OCI-LY3 (cell line): ENCODE results near the gene SLC25A48.

Experiments used
- EZH2phosphoT487 ChIP-seq: fragments of 200-600 bp; shearing (Covaris generic); IDR thresholded peaks from 2 replicates; pipeline ENCODE4 v1.6.1; 2018; ENCODE audit warnings: antibody characterized with exemption, mixed run types, low read depth
- TF ChIP-seq, protein P1 (sequence below): fragments of 200-600, 300-600 bp; sonication (generic); IDR thresholded peaks from 2 replicates; pipeline ENCODE4 v1.5.1; 2014; ENCODE audit warnings: antibody characterized with exemption, low read length, low read depth

DNA sequence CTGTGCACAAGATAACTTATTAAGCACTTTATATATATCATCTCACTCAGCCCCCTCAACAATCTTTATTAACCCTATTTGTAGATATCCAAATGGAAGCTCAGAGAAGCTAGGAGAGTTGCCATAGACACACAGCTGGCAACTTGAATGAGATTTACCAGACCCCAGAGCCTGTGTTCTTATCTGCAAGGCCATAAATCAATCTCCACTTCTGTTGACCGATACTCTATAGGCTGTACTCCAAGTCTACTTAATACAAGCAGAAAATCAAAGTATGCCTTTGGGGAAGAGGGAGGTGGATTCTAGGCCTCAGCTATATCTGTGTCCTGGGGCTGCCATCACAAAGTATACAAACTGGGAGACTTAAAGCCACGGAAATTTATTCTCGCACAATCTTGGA, 67.2 kb downstream of the SLC25A48 start:
- TF ChIP-seq, protein P1, sequence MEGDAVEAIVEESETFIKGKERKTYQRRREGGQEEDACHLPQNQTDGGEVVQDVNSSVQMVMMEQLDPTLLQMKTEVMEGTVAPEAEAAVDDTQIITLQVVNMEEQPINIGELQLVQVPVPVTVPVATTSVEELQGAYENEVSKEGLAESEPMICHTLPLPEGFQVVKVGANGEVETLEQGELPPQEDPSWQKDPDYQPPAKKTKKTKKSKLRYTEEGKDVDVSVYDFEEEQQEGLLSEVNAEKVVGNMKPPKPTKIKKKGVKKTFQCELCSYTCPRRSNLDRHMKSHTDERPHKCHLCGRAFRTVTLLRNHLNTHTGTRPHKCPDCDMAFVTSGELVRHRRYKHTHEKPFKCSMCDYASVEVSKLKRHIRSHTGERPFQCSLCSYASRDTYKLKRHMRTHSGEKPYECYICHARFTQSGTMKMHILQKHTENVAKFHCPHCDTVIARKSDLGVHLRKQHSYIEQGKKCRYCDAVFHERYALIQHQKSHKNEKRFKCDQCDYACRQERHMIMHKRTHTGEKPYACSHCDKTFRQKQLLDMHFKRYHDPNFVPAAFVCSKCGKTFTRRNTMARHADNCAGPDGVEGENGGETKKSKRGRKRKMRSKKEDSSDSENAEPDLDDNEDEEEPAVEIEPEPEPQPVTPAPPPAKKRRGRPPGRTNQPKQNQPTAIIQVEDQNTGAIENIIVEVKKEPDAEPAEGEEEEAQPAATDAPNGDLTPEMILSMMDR, result no peak
- no peak for TF ChIP-seq EZH2phosphoT487
